ENCODE results near the gene PXDN. TPM values are rescaled to one million over a fixed set of nuclear protein-coding genes. Genes with fewer than 3 reads are reported as not detected.

Gene PXDN
- total and polyA plus RNA-seq, 2 of the 13 experiments (the other 11 are each of a cell fraction or from before 2014, with no cell fraction given): not detected

DNA sequence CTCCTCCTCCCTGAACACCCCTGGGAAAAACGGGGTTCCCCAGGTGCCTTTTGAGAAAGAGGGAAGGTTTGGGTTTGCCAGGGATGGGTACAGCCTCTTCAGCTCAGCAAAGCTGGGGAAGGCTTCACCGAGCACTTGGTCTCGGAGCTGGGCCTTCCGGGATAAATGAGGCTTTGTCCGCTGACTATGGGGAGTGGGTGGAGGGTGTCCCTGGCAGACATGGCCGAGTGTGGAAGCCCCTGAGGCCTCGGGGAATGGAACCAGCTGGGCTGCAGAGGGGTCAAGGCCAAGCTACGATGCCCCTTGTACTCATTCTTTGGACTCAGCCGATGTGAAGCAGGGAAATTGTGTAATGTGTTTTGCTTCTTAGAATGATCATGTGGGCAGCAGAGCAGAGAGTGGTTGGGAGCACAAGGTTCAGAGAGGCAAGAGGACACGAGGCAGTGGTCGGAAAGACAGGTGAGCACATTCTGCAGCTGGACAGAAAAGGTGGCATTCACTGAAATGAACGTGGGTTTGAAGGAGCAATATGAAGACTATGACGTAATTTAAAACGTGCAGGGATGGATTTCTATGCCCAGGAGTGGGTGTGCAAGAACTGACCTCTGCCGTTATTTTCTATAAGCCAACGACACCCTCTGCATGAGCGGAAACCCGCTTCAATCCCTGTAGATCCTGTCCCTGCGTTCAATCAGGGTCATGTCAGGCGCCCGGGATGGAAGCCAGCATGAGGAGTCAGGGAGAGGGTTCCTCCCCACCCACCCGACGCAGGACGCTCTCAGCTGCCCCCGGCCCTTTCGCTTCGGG lies 142.6 kb downstream of the PXDN start (continued):
- TF ChIP-seq, protein P1, sequence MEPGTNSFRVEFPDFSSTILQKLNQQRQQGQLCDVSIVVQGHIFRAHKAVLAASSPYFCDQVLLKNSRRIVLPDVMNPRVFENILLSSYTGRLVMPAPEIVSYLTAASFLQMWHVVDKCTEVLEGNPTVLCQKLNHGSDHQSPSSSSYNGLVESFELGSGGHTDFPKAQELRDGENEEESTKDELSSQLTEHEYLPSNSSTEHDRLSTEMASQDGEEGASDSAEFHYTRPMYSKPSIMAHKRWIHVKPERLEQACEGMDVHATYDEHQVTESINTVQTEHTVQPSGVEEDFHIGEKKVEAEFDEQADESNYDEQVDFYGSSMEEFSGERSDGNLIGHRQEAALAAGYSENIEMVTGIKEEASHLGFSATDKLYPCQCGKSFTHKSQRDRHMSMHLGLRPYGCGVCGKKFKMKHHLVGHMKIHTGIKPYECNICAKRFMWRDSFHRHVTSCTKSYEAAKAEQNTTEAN (CRISPR knock-in tag; conservative IDR thresholded peaks at IDR 0.05): 0 out of 2 replicates have a peak, but pooled peaks have one; percentile 54
- TF ChIP-seq IKZF1 (IDR thresholded peaks at IDR 0.05) (no peak), NR2F1 (CRISPR knock-in tag; IDR thresholded peaks at IDR 0.05) (peak; percentile 51 to 88; a peak in 3 of 4 replicates), HNRNPLL (IDR thresholded peaks at IDR 0.05; ENCODE audit: low read depth, low read length, poor library complexity, severe bottlenecking) (no peak), ZNF777 (CRISPR knock-in tag; IDR thresholded peaks at IDR 0.05) (no peak), ZNF747 (CRISPR knock-in tag; IDR thresholded peaks at IDR 0.05; ENCODE audit: borderline replicate concordance) (no peak), ZBTB21 (CRISPR knock-in tag; IDR thresholded peaks at IDR 0.05) (no peak), ARNT2 (CRISPR knock-in tag; IDR thresholded peaks at IDR 0.05; ENCODE audit: low read depth) (no peak), KDM2A (CRISPR knock-in tag; IDR thresholded peaks at IDR 0.05; ENCODE audit: borderline replicate concordance, low read depth) (no peak), RBFOX2 (IDR thresholded peaks at IDR 0.05; ENCODE audit: low read depth, low read length) (no peak), MYC (CRISPR knock-in tag; IDR thresholded peaks at IDR 0.05; ENCODE audit: borderline replicate concordance) (0 out of 2 replicates have a peak, but pooled peaks have one; percentile 19), SALL1 (CRISPR knock-in tag; IDR thresholded peaks at IDR 0.05) (peak; percentile 86)
- TF ChIP-seq, protein P2, sequence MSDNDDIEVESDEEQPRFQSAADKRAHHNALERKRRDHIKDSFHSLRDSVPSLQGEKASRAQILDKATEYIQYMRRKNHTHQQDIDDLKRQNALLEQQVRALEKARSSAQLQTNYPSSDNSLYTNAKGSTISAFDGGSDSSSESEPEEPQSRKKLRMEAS (IDR thresholded peaks at IDR 0.05): peak; percentile 91
- TF ChIP-seq, protein P3, sequence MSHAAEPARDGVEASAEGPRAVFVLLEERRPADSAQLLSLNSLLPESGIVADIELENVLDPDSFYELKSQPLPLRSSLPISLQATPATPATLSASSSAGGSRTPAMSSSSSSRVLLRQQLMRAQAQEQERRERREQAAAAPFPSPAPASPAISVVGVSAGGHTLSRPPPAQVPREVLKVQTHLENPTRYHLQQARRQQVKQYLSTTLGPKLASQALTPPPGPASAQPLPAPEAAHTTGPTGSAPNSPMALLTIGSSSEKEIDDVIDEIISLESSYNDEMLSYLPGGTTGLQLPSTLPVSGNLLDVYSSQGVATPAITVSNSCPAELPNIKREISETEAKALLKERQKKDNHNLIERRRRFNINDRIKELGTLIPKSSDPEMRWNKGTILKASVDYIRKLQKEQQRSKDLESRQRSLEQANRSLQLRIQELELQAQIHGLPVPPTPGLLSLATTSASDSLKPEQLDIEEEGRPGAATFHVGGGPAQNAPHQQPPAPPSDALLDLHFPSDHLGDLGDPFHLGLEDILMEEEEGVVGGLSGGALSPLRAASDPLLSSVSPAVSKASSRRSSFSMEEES (CRISPR knock-in tag; IDR thresholded peaks at IDR 0.05): peak; percentile 87
